ENCODE measurements around the gene INPP5K. TPM values are rescaled to one million over a fixed set of nuclear protein-coding genes. Genes with fewer than 3 reads are reported as not detected.

Gene INPP5K
- polyA plus RNA-seq, 1 experiment = 25.9 TPM

DNA sequence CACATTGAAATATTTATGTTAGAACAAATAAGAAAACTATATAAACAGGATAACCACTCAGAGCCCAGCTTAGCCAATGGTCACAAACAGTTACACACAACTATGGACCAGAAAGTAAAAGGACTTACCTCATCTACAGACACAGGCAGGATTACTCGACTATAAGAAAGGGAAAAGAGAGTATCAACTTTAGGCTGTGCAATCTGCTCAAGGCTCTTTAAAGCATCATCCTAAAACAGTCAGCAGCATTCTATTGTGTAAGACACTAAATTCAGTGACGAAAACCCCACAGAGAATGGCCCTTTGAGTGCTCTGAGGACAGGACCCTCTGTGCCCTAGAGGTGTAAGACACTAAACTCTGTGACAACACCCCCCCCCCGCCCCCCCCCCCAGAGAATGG, 42.0 kb upstream of the INPP5K start:
- Histone ChIP-seq H3K4me3 (ENCODE audit: low read depth, low read length) (no peak overlapping the region), H3K9me3 (ENCODE audit: control insufficient read depth, insufficient read depth, low read length) (no peaks in the 10 kb centered on the region), H3K27me3 (ENCODE audit: control insufficient read depth, insufficient read depth, low read length) (no peaks in the 10 kb centered on the region), H3K27ac (ENCODE audit: low read depth, low read length) (no peak overlapping the region)
- TF ChIP-seq, protein P1, sequence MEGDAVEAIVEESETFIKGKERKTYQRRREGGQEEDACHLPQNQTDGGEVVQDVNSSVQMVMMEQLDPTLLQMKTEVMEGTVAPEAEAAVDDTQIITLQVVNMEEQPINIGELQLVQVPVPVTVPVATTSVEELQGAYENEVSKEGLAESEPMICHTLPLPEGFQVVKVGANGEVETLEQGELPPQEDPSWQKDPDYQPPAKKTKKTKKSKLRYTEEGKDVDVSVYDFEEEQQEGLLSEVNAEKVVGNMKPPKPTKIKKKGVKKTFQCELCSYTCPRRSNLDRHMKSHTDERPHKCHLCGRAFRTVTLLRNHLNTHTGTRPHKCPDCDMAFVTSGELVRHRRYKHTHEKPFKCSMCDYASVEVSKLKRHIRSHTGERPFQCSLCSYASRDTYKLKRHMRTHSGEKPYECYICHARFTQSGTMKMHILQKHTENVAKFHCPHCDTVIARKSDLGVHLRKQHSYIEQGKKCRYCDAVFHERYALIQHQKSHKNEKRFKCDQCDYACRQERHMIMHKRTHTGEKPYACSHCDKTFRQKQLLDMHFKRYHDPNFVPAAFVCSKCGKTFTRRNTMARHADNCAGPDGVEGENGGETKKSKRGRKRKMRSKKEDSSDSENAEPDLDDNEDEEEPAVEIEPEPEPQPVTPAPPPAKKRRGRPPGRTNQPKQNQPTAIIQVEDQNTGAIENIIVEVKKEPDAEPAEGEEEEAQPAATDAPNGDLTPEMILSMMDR (IDR thresholded peaks at IDR 0.05; ENCODE audit: low read depth, low read length) = no peak
- no peak for DNase-seq (ENCODE audit: low read depth, low spot score)
- CTCF ChIA-PET = no interaction called here
- POLR2A ChIA-PET = interaction anchor here (0.6 kb wide), 1 partner anchor 211 kb away, joined by 5 read pairs; no protein-coding TSS in a partner anchor

DNA sequence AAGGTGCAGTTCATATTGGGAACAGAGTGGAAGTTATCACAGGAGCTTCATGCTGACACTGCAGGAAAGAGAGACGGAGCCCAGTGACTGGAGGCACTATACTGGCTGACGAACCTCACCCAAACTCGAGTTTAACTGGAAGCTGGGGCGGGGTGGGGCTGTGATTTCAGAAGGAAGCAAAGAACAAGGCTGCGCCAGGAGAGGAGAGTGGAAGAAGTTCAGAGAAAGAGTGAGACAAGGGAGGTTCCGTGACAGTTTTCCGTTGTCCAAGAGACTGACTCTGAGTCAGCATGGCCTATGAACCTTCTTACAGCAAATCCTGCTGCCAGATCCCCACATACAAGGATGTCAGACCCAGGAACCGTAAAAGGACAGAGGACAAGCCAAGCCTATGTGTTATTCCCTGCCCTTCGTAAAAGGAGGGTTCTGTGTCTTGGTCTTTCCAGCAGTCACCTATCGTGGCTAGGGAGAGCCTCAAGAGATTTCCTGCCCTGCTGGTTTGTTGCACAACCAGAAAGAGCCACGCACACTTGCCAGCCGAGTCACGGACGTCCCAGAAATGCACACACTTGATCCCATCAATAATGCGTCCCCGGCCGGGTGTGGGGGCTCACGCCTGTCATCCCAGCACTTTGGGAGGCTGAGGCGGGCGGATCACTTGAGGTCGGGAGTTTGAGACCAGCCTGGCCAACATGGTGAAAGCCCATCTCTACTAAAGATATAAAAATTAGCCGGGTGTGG, 41.1 kb upstream of the INPP5K start:
- POLR2A ChIA-PET = no interaction called here
- no peaks in the 10 kb centered on the region for H3K9me3 ChIP-seq (ENCODE audit: control insufficient read depth, insufficient read depth, low read length)
- CTCF ChIA-PET = no interaction called here
- no peak overlapping the region for H3K4me3 ChIP-seq (ENCODE audit: low read depth, low read length)
- no peaks in the 10 kb centered on the region for H3K27me3 ChIP-seq (ENCODE audit: control insufficient read depth, insufficient read depth, low read length)
- TF ChIP-seq, protein P1 (IDR thresholded peaks at IDR 0.05; ENCODE audit: low read depth, low read length) = no peak
- no peak overlapping the region for H3K27ac ChIP-seq (ENCODE audit: low read depth, low read length)
- DNase-seq (ENCODE audit: low read depth, low spot score) = no peak

DNA sequence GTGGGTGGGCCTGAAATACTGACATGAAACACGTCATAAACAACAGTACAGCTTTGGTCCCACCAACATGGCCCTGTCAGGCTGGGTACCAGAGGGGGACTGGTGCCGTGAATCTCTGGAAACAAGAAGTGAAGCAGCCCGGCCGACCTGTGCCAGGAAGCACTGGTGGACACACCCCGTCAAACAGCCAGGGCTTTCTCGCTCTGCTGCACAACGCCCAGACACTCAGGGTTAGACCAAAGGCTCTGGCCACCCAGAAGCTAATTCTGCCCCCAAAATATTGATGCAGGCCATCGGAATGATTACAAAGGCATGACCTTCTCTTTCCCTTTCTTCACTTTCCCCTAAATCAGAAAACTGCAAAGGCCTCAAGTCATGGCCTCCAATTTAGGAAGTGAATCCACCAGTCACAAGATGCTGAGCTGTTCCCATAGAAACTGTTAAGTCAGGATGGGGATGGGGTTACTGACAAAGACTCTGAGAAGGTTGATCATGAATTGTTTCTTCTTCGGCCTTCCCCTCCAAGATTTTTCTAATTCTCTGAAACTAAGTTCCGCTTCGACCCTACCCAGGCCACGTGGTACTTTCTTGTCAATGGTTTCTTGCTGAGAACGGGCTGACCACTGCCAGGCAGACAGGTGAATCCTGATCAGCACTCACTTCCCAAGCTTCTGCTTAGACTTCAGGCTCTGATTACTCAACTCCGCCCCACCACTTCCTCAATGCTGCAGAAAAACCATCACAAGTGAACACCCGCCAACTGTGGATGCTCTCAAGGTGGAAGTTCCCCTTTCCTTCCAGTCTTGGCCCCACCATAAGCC, 39.4 kb upstream of the INPP5K start:
- H3K27me3 ChIP-seq (ENCODE audit: control insufficient read depth, insufficient read depth, low read length) = no peaks in the 10 kb centered on the region
- no peak for DNase-seq (ENCODE audit: low read depth, low spot score)
- POLR2A ChIA-PET = no interaction called here
- no peak overlapping the region for H3K4me3 ChIP-seq (ENCODE audit: low read depth, low read length)
- no peak overlapping the region for H3K27ac ChIP-seq (ENCODE audit: low read depth, low read length)
- CTCF ChIA-PET = no interaction called here
- TF ChIP-seq, protein P1 (IDR thresholded peaks at IDR 0.05; ENCODE audit: low read depth, low read length) = no peak
- H3K9me3 ChIP-seq (ENCODE audit: control insufficient read depth, insufficient read depth, low read length) = no peaks in the 10 kb centered on the region

DNA sequence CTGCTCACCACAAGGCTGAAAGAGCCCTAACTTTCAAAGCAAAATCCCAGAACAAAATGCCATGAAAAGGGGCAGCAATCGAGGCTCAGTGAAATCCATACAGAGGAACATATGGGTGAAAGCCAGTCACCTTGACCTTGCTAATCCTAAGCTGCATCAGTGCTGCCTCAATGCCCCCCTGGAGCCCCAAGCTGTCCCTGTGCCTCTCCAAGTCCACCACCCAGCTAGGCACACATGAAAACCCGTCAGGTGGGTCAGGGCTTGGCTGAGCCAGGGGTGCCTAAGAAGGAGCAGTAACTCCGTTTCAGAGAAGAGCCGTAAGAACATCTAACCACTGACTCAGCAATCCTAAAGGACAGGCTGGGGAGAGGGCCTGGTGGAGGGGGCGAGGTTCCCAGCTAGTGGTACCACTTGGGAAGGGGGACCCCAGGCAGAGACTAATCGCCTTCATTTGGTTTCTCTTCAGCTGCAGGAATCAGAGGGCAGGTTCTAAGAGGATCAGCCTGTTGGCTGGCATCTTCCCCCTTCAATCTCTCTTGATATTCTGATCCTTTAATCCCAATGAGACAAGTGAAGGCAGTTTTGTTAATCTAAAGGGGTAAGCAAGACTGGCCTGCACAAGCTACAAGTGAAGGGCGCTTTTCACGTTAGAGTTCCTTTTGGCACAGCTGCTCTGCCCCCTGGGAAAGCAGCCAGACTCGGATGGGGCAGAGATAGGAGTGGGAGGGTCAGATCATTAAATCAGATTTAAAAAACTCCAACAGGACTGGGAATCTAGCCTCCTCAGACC, 38.5 kb upstream of the INPP5K start:
- Histone ChIP-seq H3K27me3 (ENCODE audit: control insufficient read depth, insufficient read depth, low read length) (no peaks in the 10 kb centered on the region), H3K27ac (ENCODE audit: low read depth, low read length) (no peak overlapping the region), H3K4me3 (ENCODE audit: low read depth, low read length) (no peak overlapping the region), H3K9me3 (ENCODE audit: control insufficient read depth, insufficient read depth, low read length) (no peaks in the 10 kb centered on the region)
- CTCF ChIA-PET = interaction anchor here (1.5 kb wide), 1 partner anchor 19 kb away, joined by 6 read pairs; no protein-coding TSS in a partner anchor
- POLR2A ChIA-PET = no interaction called here
- DNase-seq (ENCODE audit: low read depth, low spot score) = no peak
- TF ChIP-seq, protein P1 (IDR thresholded peaks at IDR 0.05; ENCODE audit: low read depth, low read length) = no peak

Measured in AG04450 (cell line).